H1 (cell line): ENCODE measurements around the gene CDK9.

Experiments used
- CHD2 ChIP-seq: IDR thresholded peaks from 2 replicates; pipeline ENCODE4 v1.6.1; 2012; ENCODE audit warnings: low read length, improper control_type of control experiment
- CTCF ChIP-seq, 3 experiments: IDR thresholded peaks; 1 replicate in 2 of 3; 2 replicates in 1 of 3; pipeline versions ENCODE4 v1.5.1 to v1.6.1; 2011; ENCODE audit warnings: low read length in 3 of 3, mild to moderate bottlenecking in 3 of 3, inconsistent platforms in 2 of 3, low read depth in 1 of 3, moderate library complexity in 1 of 3; ENCODE audit not compliant: insufficient read depth in 1 of 3; ENCODE audit errors: control extremely low read depth in 1 of 3
- EP300 ChIP-seq, 2 experiments: IDR thresholded peaks; 1 replicate in 1 of 2; 2 replicates in 1 of 2; pipeline ENCODE4 v1.6.1; 2011 to 2012; ENCODE audit warnings: low read depth in 2 of 2, low read length in 2 of 2, mild to moderate bottlenecking in 2 of 2, borderline replicate concordance in 1 of 2, inconsistent platforms in 1 of 2, moderate library complexity in 1 of 2
- NRF1 ChIP-seq: IDR thresholded peaks from 2 replicates; pipeline ENCODE4 v1.6.1; 2011; ENCODE audit warnings: mild to moderate bottlenecking, low read depth, low read length, improper control_type of control experiment
- POLR2A ChIP-seq, 2 experiments: IDR thresholded peaks; 1 replicate in 1 of 2; 2 replicates in 1 of 2; pipeline ENCODE4 v1.6.1; 2011; ENCODE audit warnings: low read depth in 2 of 2, low read length in 2 of 2, mild to moderate bottlenecking in 2 of 2; ENCODE audit errors: control extremely low read depth in 1 of 2
- SIX5 ChIP-seq: IDR thresholded peaks from 2 replicates; pipeline ENCODE4 v1.6.1; 2011; ENCODE audit warnings: mild to moderate bottlenecking, low read depth, low read length
- TAF1 ChIP-seq: IDR thresholded peaks from 2 replicates; pipeline ENCODE4 v1.6.1; 2011; ENCODE audit warnings: mild to moderate bottlenecking, low read depth, low read length
- USF2 ChIP-seq: IDR thresholded peaks from 2 replicates; pipeline ENCODE4 v1.6.1; 2011; ENCODE audit warnings: low read length, improper control_type of control experiment

- TF ChIP-seq USF2 (no peak), TAF1 (no peak), POLR2A (IDR thresholded peaks at IDR 0.05; ENCODE audit: control extremely low read depth in 1 of 2, low read depth in 2 of 2, low read length in 2 of 2) (no peak), CTCF (IDR thresholded peaks at IDR 0.05; ENCODE audit: control extremely low read depth in 1 of 3, insufficient read depth in 1 of 3, low read depth in 1 of 3, low read length in 3 of 3) (no peak), CHD2 (no peak), SIX5 (no peak), NRF1 (no peak), EP300 (IDR thresholded peaks at IDR 0.05; ENCODE audit: borderline replicate concordance in 1 of 2, low read depth in 2 of 2, low read length in 2 of 2) (no peak)
Measured at GRCh38 chr9:127796852-127797370, 11.1 kb downstream of the CDK9 start.
